DMS53 treated with DMSO at 0.1 percent for 48 hours (cell line): ENCODE measurements around the gene ITPR3.

Experiments
- DNase-seq: peaks from one replicate; lab custom pipeline; 2025; ENCODE audit not compliant: unreplicated experiment; lab: John Stamatoyannopoulos, UW

Gene ITPR3

GRCh38 chr6:33664506-33665057, 43.5 kb downstream of the ITPR3 start:
- DNase-seq: no peak

DNA sequence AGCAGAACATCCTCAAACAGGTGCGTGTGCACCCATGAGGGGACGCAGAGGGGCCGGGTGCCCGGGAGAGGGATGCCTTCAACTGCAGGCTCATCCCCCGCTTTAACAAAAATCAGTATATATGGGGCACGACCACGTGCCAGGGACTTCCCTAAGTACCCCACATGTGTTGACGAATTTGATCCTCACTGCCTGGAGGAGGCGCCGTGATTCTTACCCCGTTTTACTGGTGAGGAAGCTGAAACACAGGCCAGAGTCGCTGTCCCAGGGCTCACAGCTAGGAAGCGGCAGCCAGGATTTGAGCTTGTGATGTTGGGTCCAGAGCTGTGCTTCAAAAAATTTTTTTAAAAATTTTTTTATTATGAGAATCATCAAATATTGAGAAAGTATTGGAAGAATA, 44.8 kb downstream of the ITPR3 start:
- DNase-seq: no peak

GRCh38 chr6:33667072-33667471, 46.0 kb downstream of the ITPR3 start:
- DNase-seq: no peak

GRCh38 chr6:33667776-33668175, 46.7 kb downstream of the ITPR3 start:
- DNase-seq: no peak

DNA sequence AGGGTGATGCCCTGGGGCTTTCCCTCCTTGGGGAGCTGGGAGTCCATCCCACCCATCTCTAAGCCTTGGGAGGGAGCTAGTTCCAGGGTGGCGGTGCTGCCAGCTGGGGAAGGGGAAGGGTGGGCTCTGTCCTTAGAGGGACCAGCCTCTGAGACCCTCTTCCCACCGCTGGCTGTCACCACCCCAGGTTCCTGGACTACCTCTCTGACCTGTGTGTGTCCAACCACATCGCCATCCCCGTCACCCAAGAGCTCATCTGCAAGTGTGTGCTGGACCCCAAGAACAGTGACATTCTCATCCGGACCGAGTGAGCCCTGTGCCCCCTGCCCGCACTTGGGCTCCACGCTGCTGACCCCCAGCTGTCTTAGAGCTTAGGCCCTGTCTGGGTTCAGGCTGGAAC, 47.2 kb downstream of the ITPR3 start:
- DNase-seq: no peak

DNA sequence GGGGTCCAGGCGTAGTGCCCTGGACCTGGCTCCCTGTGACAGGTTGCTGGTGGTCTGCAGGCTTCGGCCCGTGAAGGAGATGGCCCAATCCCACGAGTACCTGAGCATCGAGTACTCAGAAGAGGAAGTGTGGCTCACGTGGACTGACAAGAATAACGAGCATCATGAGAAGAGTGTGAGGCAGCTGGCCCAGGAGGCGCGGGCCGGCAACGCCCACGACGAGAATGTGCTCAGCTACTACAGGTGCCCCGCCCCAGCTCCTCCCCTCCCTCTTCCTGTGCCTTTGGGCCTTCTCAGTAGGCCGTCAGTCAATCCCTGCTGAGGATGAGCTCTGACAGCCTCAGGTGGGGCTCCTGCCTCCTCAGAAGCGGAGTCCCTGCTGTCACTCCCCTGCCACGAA, 47.8 kb downstream of the ITPR3 start:
- DNase-seq: no peak

- DNase-seq: no peak
Observed at GRCh38 chr6:33670086-33670660, 49.1 kb downstream of the ITPR3 start.

GRCh38 chr6:33670971-33671743, 50.0 kb downstream of the ITPR3 start:
- no peak for DNase-seq

GRCh38 chr6:33671744-33672072, 50.6 kb downstream of the ITPR3 start:
- no peak for DNase-seq

- DNase-seq: no peak
Observed at GRCh38 chr6:33672808-33673207, 51.7 kb downstream of the ITPR3 start.

DNA sequence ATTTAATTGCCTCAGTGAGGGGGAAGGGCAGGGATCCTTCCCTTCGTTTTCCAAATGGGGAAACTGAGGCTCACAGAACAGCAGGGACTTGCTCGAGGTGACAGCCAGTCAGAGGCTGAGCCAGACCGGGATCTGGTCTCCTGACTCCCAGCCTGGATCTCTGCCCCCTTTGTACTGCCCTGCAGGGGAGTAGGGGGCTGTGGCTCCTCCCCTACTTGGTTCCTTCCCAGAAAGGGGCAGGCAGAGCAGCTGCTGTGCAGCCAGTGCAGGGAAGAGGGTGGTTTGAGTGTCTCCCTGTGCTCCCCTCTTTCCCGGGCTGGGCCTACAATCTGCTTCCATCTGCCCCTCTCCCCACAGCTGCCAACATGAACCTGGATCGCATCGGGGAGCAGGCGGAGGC, 52.7 kb downstream of the ITPR3 start:
- no peak for DNase-seq

DNA sequence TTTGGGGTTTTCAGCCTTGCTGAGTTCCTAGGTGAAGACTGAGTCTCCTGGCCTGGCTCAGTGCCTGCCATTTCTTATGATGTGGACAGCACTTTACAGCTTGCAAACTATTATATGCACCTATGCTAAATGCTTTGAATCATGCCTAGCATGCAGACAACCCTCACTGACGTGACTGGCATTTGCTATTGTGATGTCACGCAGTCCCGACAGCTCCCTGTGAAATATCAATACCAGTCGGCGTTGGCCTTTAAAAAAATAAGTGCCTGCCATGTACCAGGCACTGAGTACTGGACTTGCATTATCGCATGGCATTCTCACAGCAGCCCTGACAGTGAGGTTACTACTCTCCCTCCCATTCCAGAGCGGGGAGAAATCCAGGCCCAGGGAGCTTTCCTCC, 54.8 kb downstream of the ITPR3 start:
- DNase-seq: no peak

- no peak for DNase-seq
Observed at GRCh38 chr6:33676416-33677142, 55.5 kb downstream of the ITPR3 start.

- no peak for DNase-seq
Observed at GRCh38 chr6:33677143-33677660, 56.1 kb downstream of the ITPR3 start.

DNA sequence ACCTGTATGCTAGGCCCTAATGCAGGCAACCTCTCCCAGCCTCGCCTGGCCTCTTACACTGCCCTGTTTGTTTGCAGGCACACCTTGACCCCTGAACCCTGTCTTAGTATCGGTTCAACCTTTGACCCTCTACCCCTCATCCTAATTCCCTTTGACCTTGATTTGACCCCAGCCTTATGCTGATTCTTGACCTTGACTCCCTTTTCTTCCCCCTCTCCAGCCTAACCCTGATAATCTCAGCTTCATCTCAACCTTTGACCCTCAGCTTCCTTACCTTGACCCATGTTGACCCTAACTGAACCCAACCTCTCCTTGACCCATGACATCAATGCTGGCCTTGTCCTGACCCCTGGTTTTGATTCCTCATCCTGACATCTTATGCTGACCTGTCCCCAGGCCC, 56.6 kb downstream of the ITPR3 start:
- DNase-seq: no peak

GRCh38 chr6:33678233-33678931, 57.3 kb downstream of the ITPR3 start:
- no peak for DNase-seq

GRCh38 chr6:33678932-33679490, 57.9 kb downstream of the ITPR3 start:
- no peak for DNase-seq

DNA sequence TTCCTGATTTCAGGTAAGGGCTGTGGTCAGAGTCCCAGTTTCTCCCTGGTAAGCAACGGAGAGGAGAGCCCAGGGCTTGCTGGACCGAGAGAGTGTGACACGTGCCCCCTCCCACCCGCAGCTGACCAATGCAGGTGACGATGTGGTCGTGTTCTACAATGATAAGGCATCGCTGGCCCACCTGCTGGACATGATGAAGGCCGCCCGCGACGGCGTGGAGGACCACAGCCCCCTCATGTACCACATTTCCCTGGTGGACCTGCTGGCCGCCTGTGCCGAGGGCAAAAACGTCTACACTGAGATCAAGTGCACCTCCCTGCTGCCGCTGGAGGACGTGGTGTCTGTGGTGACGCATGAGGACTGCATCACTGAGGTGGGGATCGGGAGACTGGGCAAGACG, 58.6 kb downstream of the ITPR3 start:
- no peak for DNase-seq

- DNase-seq: no peak
Observed at GRCh38 chr6:33682341-33682740, 61.2 kb downstream of the ITPR3 start.

GRCh38 chr6:33683051-33683571, 62.0 kb downstream of the ITPR3 start:
- no peak for DNase-seq
